ENCODE data around the gene PRDM1.

GRCh38 chr6:106053484-106054205, 32.5 kb upstream of the PRDM1 start:
- TF ChIP-seq CTCF (IDR thresholded peaks at IDR 0.05) (no peak), POLR2A (IDR thresholded peaks at IDR 0.05) (no peak)

Measured in esophagus squamous epithelium (tissue), 4 donors.